GM12878 (cell line): Measurements from ENCODE around the gene ARHGAP26. TPM values are rescaled to one million over a fixed set of nuclear protein-coding genes. Genes with fewer than 3 reads are reported as not detected.

Source experiments
- ATAC-seq: fragments of 200-7000 bp; cut with Tn5 transposase; 3 replicates; pipeline ENCODE4 v1.9.1; 2020; ENCODE audit warnings: mild to moderate bottlenecking, moderate library complexity
- BruUV-seq: library from RNA; stranded (reverse); fragments of 400-500 nt; replicated peaks from 2 replicates; lab custom pipeline; 2021; lab: Mats Ljungman, UMichigan
- CTCF ChIA-PET: fragments of 300-600 bp; sonication (Branson Sonifier 250); formaldehyde crosslinking; extraction: SDS; loops from one replicate; lab custom pipeline; 2021; ENCODE audit warnings: inconsistent platforms; lab: Yijun Ruan, JAX
- POLR2A ChIA-PET: fragments of 350-600 bp; formaldehyde crosslinking; extraction: SDS; loops from one replicate; lab custom pipeline; 2021; ENCODE audit warnings: inconsistent platforms; lab: Charles Lee
- RAD21 ChIA-PET: fragments of 300-600 bp; sonication (Branson Sonifier 250); formaldehyde crosslinking; loops from one replicate; lab custom pipeline; 2023; ENCODE audit warnings: antibody characterized with exemption; ENCODE audit not compliant: unreplicated experiment; lab: Charles Lee
- SMC1A ChIA-PET: fragments of 300-600 bp; sonication (Branson Sonifier 250); formaldehyde crosslinking; loops from one replicate; lab custom pipeline; 2023; ENCODE audit not compliant: unreplicated experiment, uncharacterized antibody; lab: Charles Lee
- DNase-seq: peaks from one replicate; pipeline ENCODE4 v3.0.0-alpha.2; 2011; ENCODE audit warnings: low read depth, low spot score
- FAIRE-seq: peaks from 3 replicates; lab custom pipeline; 2011; peaks lifted over from hg19 to GRCh38; lab: Jason Lieb, UNC
- H2AFZ ChIP-seq: 2 replicates; pipeline ENCODE4 v1.6.0; 2011; ENCODE audit warnings: low read depth, low read length, control low read depth; ENCODE audit not compliant: control insufficient read depth
- H3K27ac ChIP-seq: 2 replicates; pipeline ENCODE4 v1.5.1; 2011; ENCODE audit warnings: control low read depth; ENCODE audit not compliant: control insufficient read depth, insufficient read depth
- H3K27me3 ChIP-seq, 2 experiments: replicated peaks in 1 of 2; 2 replicates each; pipeline versions ENCODE4 v1.6.0 to v1.6.1; 2011; ENCODE audit warnings: low read length in 1 of 2; ENCODE audit not compliant: control insufficient read depth in 2 of 2, insufficient read depth in 2 of 2
- H3K36me3 ChIP-seq, 2 experiments: 2 replicates each; pipeline ENCODE4 v1.5.1; 2011; ENCODE audit warnings: low read length in 1 of 2; ENCODE audit not compliant: control insufficient read depth in 2 of 2, insufficient read depth in 2 of 2
- H3K4me1 ChIP-seq: 2 replicates; pipeline ENCODE4 v1.6.1; 2011; ENCODE audit warnings: mild to moderate bottlenecking, low read length, moderate library complexity, mixed read lengths; ENCODE audit not compliant: control insufficient read depth, insufficient read depth
- H3K4me2 ChIP-seq: 2 replicates; pipeline ENCODE4 v1.6.0; 2011; ENCODE audit warnings: control low read depth; ENCODE audit not compliant: control insufficient read depth, insufficient read depth
- H3K4me3 ChIP-seq: fragments of 200-600 bp; sonication (generic); 2 replicates; pipeline ENCODE4 v1.5.1; 2016
- H3K79me2 ChIP-seq: 2 replicates; pipeline ENCODE4 v1.6.0; 2011; ENCODE audit warnings: low read length; ENCODE audit not compliant: control insufficient read depth, insufficient read depth
- H3K9ac ChIP-seq: 2 replicates; pipeline ENCODE4 v1.8.0; 2011; ENCODE audit warnings: low read length, control low read depth, mixed read lengths; ENCODE audit not compliant: control insufficient read depth, insufficient read depth
- H3K9me3 ChIP-seq: replicated peaks from 3 replicates; pipeline ENCODE4 v1.5.1; 2011; ENCODE audit warnings: mild to moderate bottlenecking, low read length; ENCODE audit not compliant: control insufficient read depth, insufficient read depth
- H4K20me1 ChIP-seq: 2 replicates; pipeline ENCODE4 v1.6.0; 2011; ENCODE audit not compliant: control insufficient read depth, insufficient read depth
- BHLHE40 ChIP-seq, 2 experiments: fragments of 450-650 bp in 1 of 2; IDR thresholded peaks; 2 replicates each; pipeline ENCODE4 v1.6.1; 2011 to 2017; ENCODE audit warnings: low read depth in 2 of 2, borderline replicate concordance in 1 of 2, improper control_type of control experiment in 1 of 2, low read length in 1 of 2, mild to moderate bottlenecking in 1 of 2
- CBX5 ChIP-seq: sonication (generic); IDR thresholded peaks from 2 replicates; pipeline ENCODE4 v1.6.1; 2016; ENCODE audit warnings: low read depth, moderate library complexity, mild to moderate bottlenecking, inconsistent platforms
- FOS ChIP-seq: IDR thresholded peaks from 3 replicates; pipeline ENCODE4 v1.6.1; 2011; ENCODE audit warnings: borderline replicate concordance; ENCODE audit not compliant: insufficient read length; ENCODE audit errors: extremely low read depth
- MEF2A ChIP-seq: IDR thresholded peaks from 2 replicates; pipeline ENCODE4 v1.6.1; 2011; ENCODE audit warnings: low read depth, mild to moderate bottlenecking, low read length, moderate library complexity; ENCODE audit not compliant: insufficient read depth
- PBX3 ChIP-seq: IDR thresholded peaks from 2 replicates; pipeline ENCODE4 v1.6.1; 2011; ENCODE audit warnings: mild to moderate bottlenecking, low read depth, low read length, moderate library complexity; ENCODE audit not compliant: insufficient replicate concordance
- PKNOX1 ChIP-seq: fragments of 450-650 bp; IDR thresholded peaks from 2 replicates; pipeline ENCODE4 v1.6.1; 2016; ENCODE audit warnings: mild to moderate bottlenecking
- PML ChIP-seq: IDR thresholded peaks from 2 replicates; pipeline ENCODE4 v1.6.1; 2012; ENCODE audit warnings: low read length, inconsistent platforms
- SIN3A ChIP-seq: IDR thresholded peaks from 2 replicates; pipeline ENCODE4 v1.6.1; 2012; ENCODE audit warnings: low read depth, low read length, improper control_type of control experiment
- SIX5 ChIP-seq: IDR thresholded peaks from 2 replicates; pipeline ENCODE4 v1.6.1; 2011; ENCODE audit warnings: mild to moderate bottlenecking, low read depth, low read length, moderate library complexity; ENCODE audit not compliant: severe bottlenecking
- SKIL ChIP-seq: fragments of 450-650 bp; IDR thresholded peaks from 2 replicates; pipeline ENCODE4 v1.6.1; 2017; ENCODE audit warnings: mild to moderate bottlenecking, low read depth, inconsistent platforms; ENCODE audit not compliant: poor library complexity, severe bottlenecking
- SPI1 ChIP-seq: IDR thresholded peaks from 2 replicates; pipeline ENCODE4 v1.6.1; 2011; ENCODE audit warnings: low read depth, mild to moderate bottlenecking, low read length, moderate library complexity, borderline replicate concordance; ENCODE audit not compliant: insufficient read depth
- WGBS: methylation state at CpG from one replicate; pipeline ENCODE4 v1.1.6; 2016; ENCODE audit warnings: low lambda C conversion rate; ENCODE audit not compliant: insufficient replicate concordance, insufficient coverage; ENCODE audit errors: missing lambda C conversion rate; 5-methylcytosine and 5-hydroxymethylcytosine counted together
- in situ Hi-C: fragments of 300-500 bp; cut with MboI; formaldehyde crosslinking; loops from 9 replicates; pipeline ENCODE4 v1.14.3; 2018; ENCODE audit warnings: mixed read lengths
- intact Hi-C: fragments of 100-400 bp; cut with micrococcal nuclease; formaldehyde crosslinking; loops from one replicate; pipeline ENCODE4 v1.14.2; 2022; ENCODE audit not compliant: unreplicated experiment
- polyA plus RNA-seq, 11 experiments: library from polyadenylated mRNA; depleted of rRNA in 4 of 11; unstranded in 6 of 11; stranded (reverse) in 5 of 11; fragments of >200 nt; fragmentation: Nextera tagmentation in 4 of 11; fragmentation: Illumina TruSeq in 1 of 11; extraction: Ambion mirVana in 4 of 11; extraction: Trizol in 1 of 11; gene quantifications; 1 replicate in 1 of 11; 2 replicates in 10 of 11; pipeline versions ENCODE4 v1.2.1 to v1.2.3, GENCODE V29; 2011 to 2016; ENCODE audit warnings: inconsistent platforms in 2 of 11, missing spikeins in 2 of 11, low read depth in 1 of 11
- total RNA-seq, 4 experiments: library from RNA; depleted of rRNA in 3 of 4; stranded (reverse); fragments of >200 nt in 3 of 4; fragmentation: Illumina TruSeq in 1 of 4; extraction: Trizol in 1 of 4; gene quantifications; 2 replicates each; pipeline versions ENCODE4 v1.2.1 to v1.2.3, GENCODE V29; 2013 to 2021
- TF ChIP-seq, protein P1 (sequence below): fragments of 450-650 bp; IDR thresholded peaks from 2 replicates; pipeline ENCODE4 v1.6.1; 2017; ENCODE audit warnings: mild to moderate bottlenecking, moderate library complexity
- TF ChIP-seq, protein P2 (sequence below): IDR thresholded peaks from 2 replicates; pipeline ENCODE4 v1.6.1; 2012; ENCODE audit warnings: low read length, inconsistent platforms

ARHGAP26 gene
- total and polyA plus RNA-seq, 10 of the 15 experiments (the other 5 are each of a cell fraction or from before 2014, with no cell fraction given) = 9.4 to 41.5 (median 19.3) TPM

- Histone ChIP-seq H3K36me3 (no peaks in the 10 kb centered on the region; a peak in 1 of 4 replicates), H3K27ac (no peak overlapping the region), H2AFZ (no peak overlapping the region), H3K27me3 (no peaks in the 10 kb centered on the region), H3K4me3 (no peak overlapping the region), H3K79me2 (peaks cover 19% of the 10 kb centered on the region), H3K4me2 (no peak overlapping the region), H3K4me1 (peaks cover 48% of the 10 kb centered on the region), H4K20me1 (no peaks in the 10 kb centered on the region), H3K9me3 (no peaks in the 10 kb centered on the region; the same call in 2 of the 3 replicates), H3K9ac (no peak overlapping the region)
- intact Hi-C loops (no loop called here), in situ Hi-C loops (loop anchor here (5.0 kb wide), 1 partner anchor 178 kb away; the partner anchor contains the start of gene NR3C1)
- ATAC-seq (no peak), DNase-seq (no peak), FAIRE-seq (no peak)
- no TSS peak for BruUV-seq
- 90% methylated on average over 5 of the region's 5 CpGs for WGBS
- ChIA-PET POLR2A (interaction anchor here (0.6 to 9.0 kb wide), 6 partner anchors 11 to 216 kb away, joined by 3 to 114 read pairs (median 3); no protein-coding TSS in a partner anchor), CTCF (interaction anchor here (7.9 kb wide), 1 partner anchor 17 kb away, joined by 75 read pairs; no protein-coding TSS in a partner anchor), RAD21 (interaction anchor here (0.6 to 18.1 kb wide), 6 partner anchors 15 to 222 kb away, joined by 3 to 482 read pairs (median 6); no protein-coding TSS in a partner anchor), SMC1A (interaction anchor here (0.7 to 19.2 kb wide), 8 partner anchors 5 to 215 kb away, joined by 3 to 423 read pairs (median 4); no protein-coding TSS in a partner anchor)
- TF ChIP-seq, protein P1, sequence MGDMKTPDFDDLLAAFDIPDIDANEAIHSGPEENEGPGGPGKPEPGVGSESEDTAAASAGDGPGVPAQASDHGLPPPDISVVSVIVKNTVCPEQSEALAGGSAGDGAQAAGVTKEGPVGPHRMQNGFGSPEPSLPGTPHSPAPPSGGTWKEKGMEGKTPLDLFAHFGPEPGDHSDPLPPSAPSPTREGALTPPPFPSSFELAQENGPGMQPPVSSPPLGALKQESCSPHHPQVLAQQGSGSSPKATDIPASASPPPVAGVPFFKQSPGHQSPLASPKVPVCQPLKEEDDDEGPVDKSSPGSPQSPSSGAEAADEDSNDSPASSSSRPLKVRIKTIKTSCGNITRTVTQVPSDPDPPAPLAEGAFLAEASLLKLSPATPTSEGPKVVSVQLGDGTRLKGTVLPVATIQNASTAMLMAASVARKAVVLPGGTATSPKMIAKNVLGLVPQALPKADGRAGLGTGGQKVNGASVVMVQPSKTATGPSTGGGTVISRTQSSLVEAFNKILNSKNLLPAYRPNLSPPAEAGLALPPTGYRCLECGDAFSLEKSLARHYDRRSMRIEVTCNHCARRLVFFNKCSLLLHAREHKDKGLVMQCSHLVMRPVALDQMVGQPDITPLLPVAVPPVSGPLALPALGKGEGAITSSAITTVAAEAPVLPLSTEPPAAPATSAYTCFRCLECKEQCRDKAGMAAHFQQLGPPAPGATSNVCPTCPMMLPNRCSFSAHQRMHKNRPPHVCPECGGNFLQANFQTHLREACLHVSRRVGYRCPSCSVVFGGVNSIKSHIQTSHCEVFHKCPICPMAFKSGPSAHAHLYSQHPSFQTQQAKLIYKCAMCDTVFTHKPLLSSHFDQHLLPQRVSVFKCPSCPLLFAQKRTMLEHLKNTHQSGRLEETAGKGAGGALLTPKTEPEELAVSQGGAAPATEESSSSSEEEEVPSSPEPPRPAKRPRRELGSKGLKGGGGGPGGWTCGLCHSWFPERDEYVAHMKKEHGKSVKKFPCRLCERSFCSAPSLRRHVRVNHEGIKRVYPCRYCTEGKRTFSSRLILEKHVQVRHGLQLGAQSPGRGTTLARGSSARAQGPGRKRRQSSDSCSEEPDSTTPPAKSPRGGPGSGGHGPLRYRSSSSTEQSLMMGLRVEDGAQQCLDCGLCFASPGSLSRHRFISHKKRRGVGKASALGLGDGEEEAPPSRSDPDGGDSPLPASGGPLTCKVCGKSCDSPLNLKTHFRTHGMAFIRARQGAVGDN = no peak
- no peak for TF ChIP-seq PBX3
- no peak for TF ChIP-seq PML
- TF ChIP-seq MEF2A = no peak
- TF ChIP-seq, protein P2, sequence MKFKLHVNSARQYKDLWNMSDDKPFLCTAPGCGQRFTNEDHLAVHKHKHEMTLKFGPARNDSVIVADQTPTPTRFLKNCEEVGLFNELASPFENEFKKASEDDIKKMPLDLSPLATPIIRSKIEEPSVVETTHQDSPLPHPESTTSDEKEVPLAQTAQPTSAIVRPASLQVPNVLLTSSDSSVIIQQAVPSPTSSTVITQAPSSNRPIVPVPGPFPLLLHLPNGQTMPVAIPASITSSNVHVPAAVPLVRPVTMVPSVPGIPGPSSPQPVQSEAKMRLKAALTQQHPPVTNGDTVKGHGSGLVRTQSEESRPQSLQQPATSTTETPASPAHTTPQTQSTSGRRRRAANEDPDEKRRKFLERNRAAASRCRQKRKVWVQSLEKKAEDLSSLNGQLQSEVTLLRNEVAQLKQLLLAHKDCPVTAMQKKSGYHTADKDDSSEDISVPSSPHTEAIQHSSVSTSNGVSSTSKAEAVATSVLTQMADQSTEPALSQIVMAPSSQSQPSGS = no peak
- no peak for TF ChIP-seq FOS
- TF ChIP-seq SPI1 = no peak
- no peak for TF ChIP-seq SKIL
- TF ChIP-seq SIN3A = no peak
- no peak for TF ChIP-seq BHLHE40 (IDR thresholded peaks at IDR 0.05; ENCODE audit: borderline replicate concordance in 1 of 2, low read depth in 2 of 2, low read length in 1 of 2)
- TF ChIP-seq SIX5 = no peak
- no peak for TF ChIP-seq PKNOX1
- no peak for TF ChIP-seq CBX5
Measured at GRCh38 chr5:143224672-143225071, 454.5 kb downstream of the ARHGAP26 start.
